Tibial nerve (tissue), 4 donors: ENCODE measurements around the gene YAF2. TPM values are rescaled to one million over a fixed set of nuclear protein-coding genes. Genes with fewer than 3 reads are reported as not detected.

Experiments
- DNase-seq, 2 donors: peaks; one replicate each; pipeline ENCODE4 v3.0.0-alpha.2; 2019; ENCODE audit warnings: low spot score in 2 of 2
- H3K27ac ChIP-seq, 4 donors: fragments of 200-600 bp; sonication (generic) in 3 of 4; one replicate each; pipeline ENCODE4 v1.5.1; 2017 to 2019; ENCODE audit warnings: mild to moderate bottlenecking in 1 of 4
- H3K27me3 ChIP-seq, 2 donors: fragments of 200-600 bp; sonication (generic) in 1 of 2; one replicate each; pipeline versions ENCODE4 v1.5.1 to v1.6.0; 2017 to 2019
- H3K36me3 ChIP-seq, 3 donors: fragments of 200-600 bp; sonication (generic); one replicate each; pipeline ENCODE4 v1.5.1; 2018 to 2019
- H3K4me1 ChIP-seq, 4 donors: fragments of 200-600 bp; sonication (generic) in 3 of 4; one replicate each; pipeline ENCODE4 v1.5.1; 2017 to 2019
- H3K4me3 ChIP-seq, 4 donors: fragments of 200-600 bp; sonication (generic) in 3 of 4; one replicate each; pipeline ENCODE4 v1.5.1; 2017 to 2019; ENCODE audit warnings: mild to moderate bottlenecking in 1 of 4, moderate library complexity in 1 of 4
- H3K9me3 ChIP-seq, 4 donors: fragments of 200-600 bp; sonication (generic) in 3 of 4; one replicate each; pipeline ENCODE4 v1.5.1; 2017 to 2019
- EP300 ChIP-seq, 2 donors: sonication (generic); formaldehyde crosslinking; IDR thresholded peaks; one replicate each; pipeline ENCODE4 v1.6.1; 2017; ENCODE audit warnings: antibody characterized with exemption in 2 of 2, mild to moderate bottlenecking in 1 of 2
- POLR2A ChIP-seq, 2 donors: fragments of 450-650 bp; IDR thresholded peaks; one replicate each; pipeline ENCODE4 v1.6.1; 2017; ENCODE audit warnings: antibody characterized with exemption in 2 of 2, mild to moderate bottlenecking in 2 of 2, moderate library complexity in 2 of 2
- WGBS, 2 donors: methylation state at CpG; one replicate each; pipeline ENCODE4 v1.1.5; 2018; 5-methylcytosine and 5-hydroxymethylcytosine counted together
- total RNA-seq, 4 donors: library from RNA; depleted of rRNA; stranded (reverse); fragments of >200 nt; gene quantifications; one replicate each; pipeline ENCODE4 v1.1.0, GENCODE V29; 2016
- TF ChIP-seq, protein P1 (sequence below), 5 experiments: fragments of 200-600 bp in 3 of 5; fragments of 450-650 bp in 2 of 5; sonication (generic) in 3 of 5; IDR thresholded peaks; one replicate each; pipeline ENCODE4 v1.5.1; 2016 to 2019; ENCODE audit warnings: antibody characterized with exemption in 5 of 5, mild to moderate bottlenecking in 3 of 5, moderate library complexity in 2 of 5

The YAF2 gene
- total RNA-seq, 4 donors from 2014 or later: 25.7 to 66.0 (median 38.7) TPM

DNA sequence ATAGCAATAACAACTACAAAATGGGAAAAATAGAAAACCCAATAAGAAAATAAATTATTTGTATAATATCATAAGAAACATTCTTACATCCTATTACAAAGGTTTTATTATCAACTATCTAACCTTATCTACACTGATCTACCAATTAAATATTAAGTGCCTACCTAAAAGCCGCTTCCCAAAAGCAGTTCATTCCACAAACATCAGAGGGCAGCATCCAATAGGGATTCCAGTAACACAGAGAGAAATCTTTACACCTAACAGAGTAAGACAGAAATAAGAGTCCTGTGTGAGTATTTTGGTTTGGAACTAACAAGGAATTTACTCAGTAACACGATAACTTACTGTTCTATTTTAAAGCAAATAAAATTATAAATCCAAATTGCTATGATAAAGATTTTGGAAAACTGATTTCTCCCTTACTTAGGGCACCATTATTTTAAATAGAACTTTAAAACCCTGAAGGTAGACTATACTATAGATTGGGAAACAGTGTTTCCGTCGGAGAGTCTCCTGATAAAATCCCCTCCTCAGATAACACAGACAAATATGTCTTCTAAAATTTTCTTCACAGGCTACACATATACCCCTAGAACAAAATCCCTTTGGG is 108.3 kb downstream of the YAF2 start:
- H3K4me3 ChIP-seq: no peak overlapping the region
- peak in 1 of 2 donors; percentile 81 for DNase-seq
- H3K36me3 ChIP-seq: no peaks in the 10 kb centered on the region
- H3K4me1 ChIP-seq: peaks cover 0 to 28% (median 2%) of the 10 kb centered on the region in 4 donors
- H3K9me3 ChIP-seq: no peaks in the 10 kb centered on the region
- WGBS, 2 donors: 39 to 42% methylated on average over 4 of the region's 4 CpGs
- H3K27ac ChIP-seq: no peak overlapping the region
- TF ChIP-seq, protein P1, sequence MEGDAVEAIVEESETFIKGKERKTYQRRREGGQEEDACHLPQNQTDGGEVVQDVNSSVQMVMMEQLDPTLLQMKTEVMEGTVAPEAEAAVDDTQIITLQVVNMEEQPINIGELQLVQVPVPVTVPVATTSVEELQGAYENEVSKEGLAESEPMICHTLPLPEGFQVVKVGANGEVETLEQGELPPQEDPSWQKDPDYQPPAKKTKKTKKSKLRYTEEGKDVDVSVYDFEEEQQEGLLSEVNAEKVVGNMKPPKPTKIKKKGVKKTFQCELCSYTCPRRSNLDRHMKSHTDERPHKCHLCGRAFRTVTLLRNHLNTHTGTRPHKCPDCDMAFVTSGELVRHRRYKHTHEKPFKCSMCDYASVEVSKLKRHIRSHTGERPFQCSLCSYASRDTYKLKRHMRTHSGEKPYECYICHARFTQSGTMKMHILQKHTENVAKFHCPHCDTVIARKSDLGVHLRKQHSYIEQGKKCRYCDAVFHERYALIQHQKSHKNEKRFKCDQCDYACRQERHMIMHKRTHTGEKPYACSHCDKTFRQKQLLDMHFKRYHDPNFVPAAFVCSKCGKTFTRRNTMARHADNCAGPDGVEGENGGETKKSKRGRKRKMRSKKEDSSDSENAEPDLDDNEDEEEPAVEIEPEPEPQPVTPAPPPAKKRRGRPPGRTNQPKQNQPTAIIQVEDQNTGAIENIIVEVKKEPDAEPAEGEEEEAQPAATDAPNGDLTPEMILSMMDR (IDR thresholded peaks at IDR 0.05): peak; percentile 71 to 83 (median 78)
- TF ChIP-seq EP300 (IDR thresholded peaks at IDR 0.05): no peak
- H3K27me3 ChIP-seq: no peaks in the 10 kb centered on the region

DNA sequence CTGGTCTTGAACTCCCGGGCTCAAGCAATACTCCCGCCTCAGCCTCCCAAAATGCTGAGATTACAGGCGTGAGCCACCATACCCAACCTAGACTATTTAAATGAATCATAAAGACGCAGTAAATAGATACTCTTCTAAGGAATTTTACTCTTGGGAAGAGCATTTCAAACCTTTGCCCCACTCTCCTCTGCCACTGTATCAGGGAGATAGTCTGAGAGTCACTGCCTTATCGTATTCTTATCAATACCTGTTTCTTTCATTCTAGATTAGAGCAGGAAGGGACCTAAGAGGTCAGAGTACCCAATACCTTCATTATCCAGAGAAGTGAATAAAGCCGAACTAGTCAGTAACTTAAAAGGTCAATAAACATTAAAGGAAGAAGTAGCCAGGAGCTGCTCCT is 109.2 kb downstream of the YAF2 start:
- DNase-seq: no peak
- no peaks in the 10 kb centered on the region for H3K36me3 ChIP-seq
- no peak for TF ChIP-seq EP300 (IDR thresholded peaks at IDR 0.05)
- TF ChIP-seq, protein P1 (IDR thresholded peaks at IDR 0.05): no peak
- no peak overlapping the region for H3K27ac ChIP-seq
- no peaks in the 10 kb centered on the region for H3K9me3 ChIP-seq
- peaks cover 0 to 28% (median 2%) of the 10 kb centered on the region in 4 donors for H3K4me1 ChIP-seq
- no peaks in the 10 kb centered on the region for H3K27me3 ChIP-seq
- H3K4me3 ChIP-seq: no peak overlapping the region
- 93 to 94% methylated on average over 6 of the region's 6 CpGs for WGBS, 2 donors

- Histone ChIP-seq H3K27ac (no peak overlapping the region), H3K27me3 (no peaks in the 10 kb centered on the region), H3K4me1 (peaks cover 0 to 28% (median 2%) of the 10 kb centered on the region in 4 donors), H3K9me3 (no peaks in the 10 kb centered on the region), H3K36me3 (no peaks in the 10 kb centered on the region), H3K4me3 (no peak overlapping the region)
- DNase-seq: no peak
- 89% methylated on average over 3 of the region's 3 CpGs for WGBS, 2 donors
- no peak for TF ChIP-seq POLR2A (IDR thresholded peaks at IDR 0.05)
- TF ChIP-seq EP300 (IDR thresholded peaks at IDR 0.05): no peak
- TF ChIP-seq, protein P1 (IDR thresholded peaks at IDR 0.05): no peak
Measured at GRCh38 chr12:42128327-42128726, 109.7 kb downstream of the YAF2 start.

GRCh38 chr12:42126963-42127362 is 111.1 kb downstream of the YAF2 start:
- H3K27me3 ChIP-seq: no peaks in the 10 kb centered on the region
- H3K36me3 ChIP-seq: no peaks in the 10 kb centered on the region
- TF ChIP-seq POLR2A (IDR thresholded peaks at IDR 0.05) (no peak), EP300 (IDR thresholded peaks at IDR 0.05) (no peak)
- TF ChIP-seq, protein P1 (IDR thresholded peaks at IDR 0.05): no peak
- H3K4me1 ChIP-seq: peaks cover 0 to 28% (median 2%) of the 10 kb centered on the region in 4 donors
- no peak for DNase-seq
- no peaks in the 10 kb centered on the region for H3K9me3 ChIP-seq
- WGBS, 2 donors: 83 to 95% methylated on average over 1 of the region's 1 CpG
- H3K27ac ChIP-seq: no peak overlapping the region
- H3K4me3 ChIP-seq: no peak overlapping the region

- WGBS, 2 donors: 49 to 59% methylated on average over 1 of the region's 1 CpG
- peaks cover 0 to 13% (median under 1%) of the 10 kb centered on the region in 4 donors for H3K4me1 ChIP-seq
- no peaks in the 10 kb centered on the region for H3K9me3 ChIP-seq
- no peak overlapping the region for H3K4me3 ChIP-seq
- no peak for DNase-seq
- H3K36me3 ChIP-seq: no peaks in the 10 kb centered on the region
- H3K27ac ChIP-seq: no peak overlapping the region
- no peak for TF ChIP-seq POLR2A (IDR thresholded peaks at IDR 0.05)
- TF ChIP-seq EP300 (IDR thresholded peaks at IDR 0.05): no peak
- TF ChIP-seq, protein P1 (IDR thresholded peaks at IDR 0.05): no peak
- H3K27me3 ChIP-seq: no peaks in the 10 kb centered on the region
Measured at GRCh38 chr12:42125388-42125767, 112.7 kb downstream of the YAF2 start.
